Ammon's horn (tissue), 1 donor: ENCODE measurements around the gene TRIP12.
"Not testable (repeated sequence)": the region's sequence is repeated elsewhere in the genome, so short reads cannot be mapped to it uniquely, and the experiment has no call there.

Source experiments
- DNase-seq: peaks from one replicate; pipeline ENCODE4 v3.0.0-alpha.2; 2016; ENCODE audit warnings: low spot score

TRIP12 gene

GRCh38 chr2:229874647-229875046, 47.2 kb downstream of the TRIP12 start:
- no peak for DNase-seq

DNA sequence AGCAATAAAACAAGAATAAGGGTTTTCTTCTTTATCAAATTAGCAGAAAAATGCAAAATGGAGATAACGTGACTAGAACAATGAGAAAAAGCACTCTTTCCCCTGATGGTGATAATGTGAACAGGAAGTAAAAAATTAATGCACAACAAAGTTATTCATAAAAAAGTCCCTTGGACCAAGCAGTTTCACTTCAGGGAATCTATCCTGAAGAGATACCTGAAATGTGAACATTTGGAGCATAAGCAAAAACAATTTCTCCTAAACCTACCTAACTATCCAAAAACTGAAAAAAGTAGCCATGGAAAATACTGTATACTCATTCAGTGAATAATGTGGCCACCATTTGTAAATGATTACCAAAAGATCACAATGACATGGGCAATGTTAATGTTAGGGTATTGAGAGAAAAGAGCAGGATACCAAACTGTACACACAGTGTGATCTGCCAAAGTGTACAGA, 48.7 kb downstream of the TRIP12 start:
- no peak for DNase-seq

- no peak for DNase-seq
Measured at GRCh38 chr2:229870903-229871656, 50.7 kb downstream of the TRIP12 start.

- DNase-seq: no peak
Measured at GRCh38 chr2:229869226-229869625, 52.6 kb downstream of the TRIP12 start.

DNA sequence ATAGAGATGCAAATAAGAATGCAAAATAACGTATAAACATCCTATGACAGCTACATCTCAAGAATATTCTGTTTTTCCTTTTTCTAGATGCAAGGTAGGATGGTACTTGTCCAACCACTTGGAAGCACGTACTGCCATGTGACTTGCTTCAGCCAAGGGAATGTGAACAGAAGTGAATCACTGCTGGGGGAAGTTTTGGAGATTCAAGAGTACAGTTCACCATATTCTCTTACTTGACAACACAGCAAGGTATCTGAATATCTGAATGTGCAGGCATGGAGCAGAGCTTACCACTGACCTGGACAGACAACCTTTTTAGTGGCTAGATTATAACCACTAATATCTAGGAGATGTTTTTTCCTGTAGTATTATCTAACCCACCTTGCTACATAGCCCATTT, 53.0 kb downstream of the TRIP12 start:
- DNase-seq: no peak

- DNase-seq: no peak
Measured at GRCh38 chr2:229865033-229865432, 56.8 kb downstream of the TRIP12 start.

DNA sequence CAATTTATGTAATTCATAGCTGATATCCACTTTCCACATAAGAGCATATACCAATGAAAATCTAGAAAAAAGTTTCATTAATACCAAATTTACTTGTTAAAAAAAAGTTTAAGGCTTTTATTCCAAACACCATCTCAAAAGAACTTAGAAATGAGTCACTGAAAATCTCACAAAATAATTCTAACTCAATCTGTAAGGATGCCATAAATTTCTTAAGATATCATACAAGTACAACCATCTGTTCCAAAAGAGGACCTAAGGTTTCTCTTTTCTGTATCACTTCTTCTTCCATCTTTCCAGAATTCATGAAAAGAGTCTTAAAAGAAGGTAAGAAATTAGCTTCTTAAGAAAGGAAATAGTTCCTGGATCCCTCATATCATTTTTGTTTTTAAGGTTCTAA, 60.4 kb downstream of the TRIP12 start:
- no peak for DNase-seq

DNA sequence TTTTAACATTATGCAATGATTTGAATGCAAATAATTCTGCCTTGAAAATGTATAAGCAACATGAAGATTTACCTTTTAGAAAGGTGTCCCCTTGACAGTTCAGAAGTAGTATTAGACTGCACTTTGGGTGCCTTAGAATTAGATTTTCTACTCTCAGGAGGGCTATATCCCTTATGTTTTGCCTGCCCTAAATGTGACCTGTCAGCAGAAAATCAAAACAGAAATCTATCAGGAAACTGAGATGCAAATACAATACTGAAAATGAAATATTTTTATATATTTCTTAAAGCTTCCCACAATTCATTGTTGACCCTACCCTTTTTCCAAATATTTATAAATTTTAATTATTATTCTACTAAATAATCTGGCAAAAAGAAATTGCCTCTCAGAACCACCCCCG, 61.5 kb downstream of the TRIP12 start:
- DNase-seq: no peak

DNA sequence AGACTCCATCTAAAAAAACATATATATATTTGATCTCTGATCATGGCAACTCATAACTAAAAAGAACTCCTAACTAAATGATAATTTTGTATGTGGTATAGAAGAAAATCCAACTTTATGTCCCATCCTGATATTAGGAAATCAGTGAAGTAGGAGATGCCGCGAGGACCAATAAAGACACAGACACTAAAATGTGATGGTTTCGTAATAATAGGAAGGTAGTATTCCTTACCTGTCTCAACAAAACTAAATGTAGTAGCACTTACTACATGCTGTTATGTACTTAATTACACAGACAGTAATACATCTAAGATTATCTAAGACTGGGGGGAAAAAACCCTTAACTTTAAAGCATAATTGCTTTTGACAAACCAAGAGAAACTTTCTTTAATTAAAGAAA, 63.5 kb downstream of the TRIP12 start:
- DNase-seq: no peak

- no peak for DNase-seq
Measured at GRCh38 chr2:229857634-229858033, 64.2 kb downstream of the TRIP12 start.

DNA sequence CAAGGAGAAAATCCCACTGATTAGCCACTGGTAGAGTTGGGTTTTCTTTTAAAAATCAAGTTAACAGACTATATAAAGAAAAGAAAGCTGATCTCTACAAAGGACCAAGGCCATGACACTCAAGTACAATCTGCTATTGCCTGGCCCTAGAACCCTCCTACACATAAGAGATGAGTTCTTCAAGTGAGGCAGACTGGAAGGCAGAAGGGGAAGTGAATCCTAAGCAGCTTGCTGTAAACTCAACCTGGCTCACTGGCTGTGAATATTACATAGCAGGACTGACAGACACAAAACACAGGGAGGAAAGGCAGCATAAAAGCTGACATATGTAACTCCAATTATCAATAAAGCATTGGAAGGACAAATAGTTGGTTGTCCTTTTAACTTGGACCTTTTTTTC, 65.4 kb downstream of the TRIP12 start:
- peak; percentile 44 for DNase-seq

DNA sequence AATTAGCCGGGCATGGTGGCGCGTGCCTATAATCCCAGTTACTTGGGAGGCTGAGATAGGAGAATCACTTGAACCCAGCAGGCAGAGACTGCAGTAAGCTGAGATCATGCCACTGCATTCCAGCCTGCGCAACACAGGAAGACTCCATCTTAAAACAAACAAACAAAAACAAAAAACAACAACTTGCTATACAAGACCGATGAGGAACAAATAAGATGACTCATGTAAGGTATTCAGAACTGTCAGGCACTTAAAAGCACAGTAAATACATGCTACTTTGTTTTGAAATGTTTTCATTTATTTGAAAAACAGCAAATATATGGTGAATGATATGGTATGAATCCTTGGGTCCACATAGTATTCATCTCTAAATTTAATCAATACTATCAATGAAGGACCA, 66.7 kb downstream of the TRIP12 start:
- no peak for DNase-seq

DNA sequence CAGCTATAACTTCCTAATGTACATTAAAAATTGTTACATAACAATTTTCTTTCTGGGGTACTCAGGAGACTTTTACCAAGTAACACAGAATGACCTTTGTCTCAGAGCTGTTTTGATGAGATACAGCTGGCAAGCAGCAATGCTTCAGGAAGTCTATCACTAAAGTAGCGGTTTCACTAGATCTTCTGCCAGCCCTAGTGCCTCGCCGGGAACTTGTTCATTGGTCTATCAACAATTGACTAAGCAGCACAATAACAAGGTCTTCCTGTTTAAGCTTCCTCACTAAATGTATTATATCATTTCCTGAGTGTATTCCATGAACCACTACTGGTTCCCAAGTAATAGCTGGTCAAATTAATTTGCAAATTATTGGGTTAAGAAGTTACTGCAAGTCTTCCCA, 69.2 kb downstream of the TRIP12 start:
- DNase-seq: peak; percentile 8

DNA sequence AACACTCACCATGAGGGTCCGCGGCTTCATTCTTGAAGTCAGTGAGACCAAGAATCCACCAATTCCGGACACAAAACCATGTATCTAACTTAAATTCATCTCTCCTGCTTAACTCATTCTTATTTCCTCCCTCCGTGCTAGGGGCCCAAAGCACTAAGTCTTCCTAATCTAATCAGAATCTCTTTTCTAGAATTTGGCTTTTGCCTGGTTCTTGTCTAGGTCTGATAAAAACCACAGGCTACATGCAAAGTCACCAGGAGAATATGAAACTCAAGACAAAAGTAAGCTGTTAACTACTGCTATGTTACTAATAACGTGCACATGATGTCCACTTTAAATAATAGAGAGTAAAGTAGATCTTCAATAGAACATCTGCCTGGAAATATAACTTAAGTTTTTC, 69.9 kb downstream of the TRIP12 start:
- no peak for DNase-seq

DNA sequence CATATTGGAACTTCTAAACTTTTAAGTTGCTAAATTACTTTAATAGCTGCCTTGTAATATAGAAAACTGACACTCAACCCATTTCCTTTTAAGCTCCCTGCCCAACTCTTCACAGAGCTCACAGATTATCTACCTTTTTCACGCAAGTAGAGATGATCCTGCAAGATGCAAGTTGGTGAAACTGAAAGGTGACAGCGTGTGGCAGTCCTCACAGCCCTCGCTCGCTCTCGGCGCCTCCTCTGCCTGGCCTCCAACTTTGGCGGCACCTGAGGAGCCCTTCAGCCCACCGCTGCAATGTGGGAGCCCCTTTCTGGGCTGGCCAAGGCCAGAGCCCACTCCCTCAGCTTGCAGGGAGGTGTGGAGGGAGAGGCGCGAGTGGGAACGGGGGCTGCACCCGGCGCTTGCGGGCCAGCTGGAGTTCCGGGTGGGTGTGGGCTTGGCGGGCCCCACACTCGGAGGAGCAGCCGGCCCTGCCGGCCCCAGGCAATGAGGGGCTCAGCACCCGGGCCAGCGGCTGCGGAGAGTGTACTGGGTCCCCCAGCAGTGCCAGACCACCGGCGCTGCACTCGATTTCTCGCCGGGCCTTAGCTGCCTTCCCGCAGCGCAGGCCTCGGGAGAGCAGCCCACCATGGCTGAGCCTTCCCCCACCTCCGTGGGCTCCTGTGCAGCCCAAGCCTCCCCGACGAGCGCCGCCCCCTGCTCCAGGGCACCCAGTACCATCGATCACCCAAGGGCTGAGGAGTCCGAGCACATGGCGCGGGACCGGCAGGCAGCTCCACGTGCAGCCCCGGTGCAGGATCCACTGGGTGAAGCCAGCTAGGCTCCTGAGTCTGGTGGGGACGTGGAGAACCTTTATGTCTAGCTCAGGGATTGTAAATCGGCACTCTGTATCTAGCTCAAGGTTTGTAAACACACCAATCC, 71.2 kb downstream of the TRIP12 start:
- not testable (repeated sequence) for DNase-seq

GRCh38 chr2:229849073-229849472, 72.7 kb downstream of the TRIP12 start:
- no peak for DNase-seq

- DNase-seq: no peak
Measured at GRCh38 chr2:229843613-229844012, 78.2 kb downstream of the TRIP12 start.

GRCh38 chr2:229838729-229839128, 83.1 kb downstream of the TRIP12 start:
- no peak for DNase-seq

GRCh38 chr2:229836847-229837246, 85.0 kb downstream of the TRIP12 start:
- DNase-seq: peak; percentile 13

DNA sequence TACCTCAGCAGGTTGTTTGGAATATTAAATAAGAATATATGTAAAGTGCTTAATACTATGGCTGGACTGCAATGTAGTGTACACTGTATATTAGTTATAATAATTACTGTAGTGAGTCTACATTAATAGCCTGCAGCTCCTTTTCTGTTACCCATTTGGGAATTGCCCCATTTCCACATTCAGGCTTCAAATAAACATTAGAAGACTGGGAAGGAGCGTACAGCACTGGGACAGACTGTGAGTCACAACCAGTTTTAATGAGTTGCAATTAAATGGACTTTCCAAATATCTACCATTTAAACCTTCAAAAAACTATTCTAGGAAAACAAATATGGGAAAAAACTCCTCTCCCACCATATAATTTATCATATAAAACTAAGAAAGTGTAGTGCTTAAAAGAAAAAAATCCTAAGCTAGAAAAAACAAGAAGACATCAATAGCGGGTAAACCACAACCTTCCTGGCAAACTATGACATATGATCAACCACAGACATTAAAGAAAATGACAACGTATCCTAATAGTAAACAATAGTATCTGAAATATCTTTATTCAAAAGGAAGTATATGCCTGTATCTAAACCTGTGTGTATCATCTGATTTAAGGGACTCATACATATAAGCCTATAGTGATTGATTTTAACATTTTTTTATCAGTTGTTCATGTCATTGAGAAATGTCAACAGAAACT, 86.1 kb downstream of the TRIP12 start:
- no peak for DNase-seq

GRCh38 chr2:229834368-229834767, 87.4 kb downstream of the TRIP12 start:
- not testable (repeated sequence) for DNase-seq

- DNase-seq: no peak
Measured at GRCh38 chr2:229832510-229832898, 89.3 kb downstream of the TRIP12 start.
